NK-92 (cell line): ENCODE measurements around the gene TSHR.
"Not testable (repeated sequence)": the region's sequence is repeated elsewhere in the genome, so short reads cannot be mapped to it uniquely, and the experiment has no call there.

ENCODE experiments used
- DNase-seq: peaks from one replicate; lab custom pipeline; 2025; ENCODE audit not compliant: unreplicated experiment; lab: John Stamatoyannopoulos, UW

Gene TSHR

GRCh38 chr14:80948291-80948690 is 7.1 kb upstream of the TSHR start:
- DNase-seq: no peak

GRCh38 chr14:80951491-80951890 is 3.9 kb upstream of the TSHR start:
- DNase-seq: no peak

GRCh38 chr14:80953211-80953610 is 2.2 kb upstream of the TSHR start:
- not testable (repeated sequence) for DNase-seq

GRCh38 chr14:80954687-80955299 is 628 bp upstream of the TSHR start:
- no peak for DNase-seq

GRCh38 chr14:80956102-80956501 is 681 bp downstream of the TSHR start:
- DNase-seq: no peak

GRCh38 chr14:80956922-80957321 is 1.5 kb downstream of the TSHR start:
- no peak for DNase-seq

- no peak for DNase-seq
These were observed 2.2 kb downstream of the TSHR start for GRCh38 chr14:80957613-80958012.

GRCh38 chr14:80958226-80958625 is 2.8 kb downstream of the TSHR start:
- no peak for DNase-seq

- no peak for DNase-seq
These were observed 3.5 kb downstream of the TSHR start for GRCh38 chr14:80958939-80959338.

GRCh38 chr14:80959496-80959895 is 4.1 kb downstream of the TSHR start:
- DNase-seq: no peak

- DNase-seq: no peak
These were observed 9.6 kb downstream of the TSHR start for GRCh38 chr14:80965037-80965436.

GRCh38 chr14:80973931-80974641 is 18.7 kb downstream of the TSHR start:
- no peak for DNase-seq

- no peak for DNase-seq
These were observed 19.3 kb downstream of the TSHR start for GRCh38 chr14:80974679-80975078.

GRCh38 chr14:80977221-80977620 is 21.8 kb downstream of the TSHR start:
- no peak for DNase-seq

GRCh38 chr14:80978403-80978802 is 23.0 kb downstream of the TSHR start:
- no peak for DNase-seq

GRCh38 chr14:80979951-80980350 is 24.5 kb downstream of the TSHR start:
- no peak for DNase-seq

- DNase-seq: no peak
These were observed 25.7 kb downstream of the TSHR start for GRCh38 chr14:80981156-80981555.

GRCh38 chr14:80981673-80982072 is 26.3 kb downstream of the TSHR start:
- no peak for DNase-seq

GRCh38 chr14:80982711-80983110 is 27.3 kb downstream of the TSHR start:
- DNase-seq: no peak

- no peak for DNase-seq
These were observed 32.0 kb downstream of the TSHR start for GRCh38 chr14:80987235-80988032.

GRCh38 chr14:80988192-80988591 is 32.8 kb downstream of the TSHR start:
- DNase-seq: no peak
